Measurements from ENCODE around the gene PLEKHA8. TPM values are rescaled to one million over a fixed set of nuclear protein-coding genes. Genes with fewer than 3 reads are reported as not detected.

The PLEKHA8 gene
- total RNA-seq (10 to 100 TPM in 2 of 5 donors, 1 to 10 TPM in 3; 4.9 to 18.5 (median 8.5) TPM), polyA plus RNA-seq (1 to 10 TPM; 2.2 to 3.0 (median 2.9) TPM)
- long read RNA-seq, donor 1: 0 reads
- long read RNA-seq, donor 2: 0 reads
- long read RNA-seq, donor 3: 0 reads
- long read RNA-seq, donor 4: 0 reads
- long read RNA-seq, donor 5: 0 reads
- long read RNA-seq, donor 6, partial matches to known transcripts: 0 of 1 reads
- long read RNA-seq, donor 6, other reads (novel, unspliced or antisense): 0 of 1 reads
- long read RNA-seq, donor 7: 0 reads
- long read RNA-seq, donor 8, full-length matches to known transcripts: 1 of 1 reads
- long read RNA-seq, donor 8, partial matches to known transcripts: 0 of 1 reads
- long read RNA-seq, donor 8, other reads (novel, unspliced or antisense): 0 of 1 reads
- long read RNA-seq, donor 9: 0 reads
- long read RNA-seq, donor 10: 0 reads

- Histone ChIP-seq H3K4me1 (peaks cover 20 to 75% (median 58%) of the 10 kb centered on the region in 4 donors), H3K36me3 (no peaks in the 10 kb centered on the region), H3K9me3 (no peaks in the 10 kb centered on the region), H3K27me3 (no peaks in the 10 kb centered on the region), H3K27ac (peak within 1 kb of the TSS; percentile 89 to 94 (median 94)), H3K4me3 (peak within 1 kb of the TSS; percentile 74 to 98 (median 94))
- peak; percentile 87 to 96 for DNase-seq
- intact Hi-C loops (cut with DNase I; ENCODE audit: low total_unique reads): no loop called here
- 0% methylated on average over 11 to 70 of the region's 70 CpGs for WGBS, 5 donors
- TF ChIP-seq CTCF (IDR thresholded peaks at IDR 0.05) (no peak), EP300 (IDR thresholded peaks at IDR 0.05) (no peak), POLR2AphosphoS5 (IDR thresholded peaks at IDR 0.05) (peak; percentile 86 to 89 (median 87)), POLR2A (IDR thresholded peaks at IDR 0.05) (no peak)
Observed at GRCh38 chr7:30028216-30028748, at the start of gene PLEKHA8. Gene PLEKHA8 (plus strand): TSS chr7:30028412. CDS start chr7:30028763, 351 bp downstream.

GRCh38 chr7:29980151-29980550 lies 48.1 kb upstream of the PLEKHA8 start:
- DNase-seq: no peak

GRCh38 chr7:29987083-29987482 lies 41.1 kb upstream of the PLEKHA8 start:
- peak overlapping the region in 3 of 5 donors; percentile 92 to 96 (median 93) for H3K27ac ChIP-seq
- TF ChIP-seq POLR2AphosphoS5 (IDR thresholded peaks at IDR 0.05) (no peak), CTCF (IDR thresholded peaks at IDR 0.05) (no peak), EP300 (IDR thresholded peaks at IDR 0.05) (no peak), POLR2A (IDR thresholded peaks at IDR 0.05) (no peak)
- WGBS, 5 donors: 5 to 34% (median 26%) methylated on average over 2 of the region's 2 CpGs

More at GRCh38 chr7:29980151-29980550, 48.1 kb upstream of the PLEKHA8 start:
- intact Hi-C loops (cut with DNase I; ENCODE audit: low total_unique reads): no loop called here
- no peak overlapping the region for H3K4me3 ChIP-seq
- H3K27me3 ChIP-seq: no peaks in the 10 kb centered on the region
- H3K36me3 ChIP-seq: no peaks in the 10 kb centered on the region
- peaks cover 0 to 20% (median 10%) of the 10 kb centered on the region in 4 donors for H3K4me1 ChIP-seq
- H3K27ac ChIP-seq: no peak overlapping the region
- H3K9me3 ChIP-seq: no peaks in the 10 kb centered on the region
- TF ChIP-seq POLR2AphosphoS5 (IDR thresholded peaks at IDR 0.05) (no peak), CTCF (IDR thresholded peaks at IDR 0.05) (no peak), POLR2A (IDR thresholded peaks at IDR 0.05) (no peak), EP300 (IDR thresholded peaks at IDR 0.05) (no peak)

GRCh38 chr7:29987811-29988317 lies 40.3 kb upstream of the PLEKHA8 start:
- WGBS, 5 donors: 55 to 73% (median 60%) methylated on average over 8 of the region's 8 CpGs
- TF ChIP-seq POLR2AphosphoS5 (IDR thresholded peaks at IDR 0.05) (peak in 2 of 3 donors; percentile 11 to 22), EP300 (IDR thresholded peaks at IDR 0.05) (no peak), CTCF (IDR thresholded peaks at IDR 0.05) (no peak), POLR2A (IDR thresholded peaks at IDR 0.05) (no peak)
- H3K4me3 ChIP-seq: peak overlapping the region; percentile 66 to 98 (median 80)
- intact Hi-C loops (cut with DNase I; ENCODE audit: low total_unique reads): no loop called here
- peak in 1 of 2 donors; percentile 68 for DNase-seq
- peaks cover 0 to 7% (median under 1%) of the 10 kb centered on the region in 4 donors for H3K9me3 ChIP-seq
- H3K4me1 ChIP-seq: peaks cover 16 to 30% (median 26%) of the 10 kb centered on the region in 4 donors
- H3K27me3 ChIP-seq: peaks cover 0 to 5% (median 0%) of the 10 kb centered on the region in 3 donors
- no peaks in the 10 kb centered on the region for H3K36me3 ChIP-seq
- peak overlapping the region; percentile 36 to 96 (median 92) for H3K27ac ChIP-seq

More at GRCh38 chr7:29987083-29987482, 41.1 kb upstream of the PLEKHA8 start:
- Histone ChIP-seq H3K9me3 (no peaks in the 10 kb centered on the region), H3K4me1 (peaks cover 16 to 30% (median 26%) of the 10 kb centered on the region in 4 donors), H3K36me3 (no peaks in the 10 kb centered on the region), H3K4me3 (peak overlapping the region in 1 of 4 donors; percentile 66), H3K27me3 (peaks cover 0 to 5% (median 0%) of the 10 kb centered on the region in 3 donors)
- intact Hi-C loops (cut with DNase I; ENCODE audit: low total_unique reads): no loop called here
- peak in 1 of 2 donors; percentile 44 for DNase-seq
